ENCODE results near the gene SLAMF8.

SLAMF8 gene

GRCh38 chr1:159826441-159827101 lies at the start of gene SLAMF8:
Gene SLAMF8 (plus strand): TSS chr1:159826873. CDS start chr1:159826899, 26 bp downstream.
- peak; percentile 42 for DNase-seq

GRCh38 chr1:159778266-159778665 lies 48.4 kb upstream of the SLAMF8 start:
- no peak for DNase-seq

- no peak for DNase-seq
Measured at GRCh38 chr1:159779403-159779851, 47.2 kb upstream of the SLAMF8 start.

GRCh38 chr1:159780583-159781582 lies 45.8 kb upstream of the SLAMF8 start, which contains the start of gene DUSP23:
Gene DUSP23 (plus strand): TSS chr1:159780962. CDS start chr1:159781101, 139 bp downstream.
- peak; percentile 96 for DNase-seq

GRCh38 chr1:159781992-159782391 lies 44.7 kb upstream of the SLAMF8 start:
- DNase-seq: no peak

DNA sequence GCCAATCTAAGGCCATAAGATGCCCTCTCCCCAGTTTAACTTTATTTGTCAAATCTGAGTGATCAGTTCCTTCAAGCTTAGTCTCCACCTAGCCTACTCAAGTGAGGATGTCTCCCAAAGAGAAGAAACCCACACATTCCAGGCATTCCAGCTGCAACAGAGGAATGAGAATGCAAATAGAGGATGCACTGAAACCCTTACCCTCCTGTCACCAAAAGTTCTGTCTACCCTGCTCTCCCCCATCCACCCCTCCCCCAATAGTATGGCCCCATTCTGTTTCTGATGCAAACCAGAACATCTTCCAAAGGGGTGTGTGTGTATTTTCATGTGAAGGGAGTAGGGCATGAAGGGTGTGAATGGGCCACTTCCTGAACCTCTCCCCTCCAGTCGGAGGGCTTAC lies 42.9 kb upstream of the SLAMF8 start:
- DNase-seq: no peak

DNA sequence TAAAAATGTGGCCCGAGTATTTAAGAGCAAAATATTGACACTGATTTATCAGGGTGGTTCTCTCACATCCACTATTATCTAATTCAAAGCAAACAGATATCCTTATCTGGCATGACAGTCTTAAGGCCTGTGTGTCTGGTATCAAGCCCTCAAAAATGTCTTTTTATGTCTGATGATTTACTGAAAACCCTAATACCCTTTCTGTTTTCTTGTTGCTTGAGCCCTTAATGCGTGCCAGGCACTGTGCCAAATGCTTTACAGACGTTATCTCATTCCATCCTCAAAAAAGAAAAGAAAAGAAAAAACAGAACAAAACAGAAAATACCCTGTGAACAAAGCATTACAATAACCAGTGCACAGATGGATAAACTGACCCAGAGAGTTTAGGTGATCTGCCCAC lies 40.2 kb upstream of the SLAMF8 start:
- DNase-seq: no peak

- no peak for DNase-seq
Measured at GRCh38 chr1:159786966-159787365, 39.7 kb upstream of the SLAMF8 start.

- no peak for DNase-seq
Measured at GRCh38 chr1:159790237-159790917, 36.3 kb upstream of the SLAMF8 start.

GRCh38 chr1:159791031-159791430 lies 35.6 kb upstream of the SLAMF8 start:
- DNase-seq: no peak

- no peak for DNase-seq
Measured at GRCh38 chr1:159791461-159791860, 35.2 kb upstream of the SLAMF8 start.

DNA sequence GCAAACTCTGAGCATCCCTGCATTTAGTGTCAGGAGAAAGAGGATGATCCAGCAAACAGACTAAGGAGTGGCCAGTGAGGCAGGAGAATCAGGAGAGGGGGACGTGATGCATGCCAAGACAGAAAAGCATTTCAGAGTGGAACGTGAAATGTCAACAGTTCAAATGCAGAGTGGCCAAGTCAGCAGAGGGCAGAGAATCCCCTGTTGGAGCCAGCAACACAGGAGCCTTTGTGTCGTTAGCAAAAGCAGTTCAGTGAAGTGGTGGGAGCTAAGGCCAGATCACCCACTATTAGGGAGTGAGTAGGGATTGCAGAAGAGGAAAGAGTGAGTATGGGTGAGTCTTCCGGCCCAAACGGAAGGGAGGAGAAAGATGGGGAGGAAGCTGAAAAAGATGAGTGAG lies 31.1 kb upstream of the SLAMF8 start:
- no peak for DNase-seq

GRCh38 chr1:159798893-159799292 lies 27.8 kb upstream of the SLAMF8 start:
- DNase-seq: peak; percentile 64

DNA sequence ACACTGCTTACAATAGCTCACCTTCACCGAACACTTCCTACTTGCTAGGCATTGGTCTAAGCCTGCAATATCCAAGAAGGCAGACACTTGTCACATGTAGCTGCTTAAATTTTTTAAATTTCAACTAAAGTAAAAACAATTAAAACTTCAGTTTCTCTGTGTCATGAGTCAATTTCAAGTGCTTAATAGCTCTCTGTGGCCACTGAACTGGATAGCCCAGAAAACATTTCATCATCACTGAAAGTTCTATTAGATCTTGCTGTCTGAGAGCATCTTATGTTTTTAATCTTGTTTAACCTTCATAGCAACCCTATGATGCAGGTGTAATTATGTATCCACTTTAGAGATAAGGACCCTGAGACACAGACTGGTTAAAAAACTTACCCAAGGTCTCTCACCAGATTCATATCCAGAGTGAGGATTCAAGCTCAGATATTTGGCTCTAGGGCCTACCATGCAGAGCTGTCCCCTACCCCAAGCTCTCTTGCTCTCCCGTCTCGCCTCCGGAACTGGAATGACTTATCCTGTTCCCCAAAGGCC lies 27.2 kb upstream of the SLAMF8 start:
- no peak for DNase-seq

DNA sequence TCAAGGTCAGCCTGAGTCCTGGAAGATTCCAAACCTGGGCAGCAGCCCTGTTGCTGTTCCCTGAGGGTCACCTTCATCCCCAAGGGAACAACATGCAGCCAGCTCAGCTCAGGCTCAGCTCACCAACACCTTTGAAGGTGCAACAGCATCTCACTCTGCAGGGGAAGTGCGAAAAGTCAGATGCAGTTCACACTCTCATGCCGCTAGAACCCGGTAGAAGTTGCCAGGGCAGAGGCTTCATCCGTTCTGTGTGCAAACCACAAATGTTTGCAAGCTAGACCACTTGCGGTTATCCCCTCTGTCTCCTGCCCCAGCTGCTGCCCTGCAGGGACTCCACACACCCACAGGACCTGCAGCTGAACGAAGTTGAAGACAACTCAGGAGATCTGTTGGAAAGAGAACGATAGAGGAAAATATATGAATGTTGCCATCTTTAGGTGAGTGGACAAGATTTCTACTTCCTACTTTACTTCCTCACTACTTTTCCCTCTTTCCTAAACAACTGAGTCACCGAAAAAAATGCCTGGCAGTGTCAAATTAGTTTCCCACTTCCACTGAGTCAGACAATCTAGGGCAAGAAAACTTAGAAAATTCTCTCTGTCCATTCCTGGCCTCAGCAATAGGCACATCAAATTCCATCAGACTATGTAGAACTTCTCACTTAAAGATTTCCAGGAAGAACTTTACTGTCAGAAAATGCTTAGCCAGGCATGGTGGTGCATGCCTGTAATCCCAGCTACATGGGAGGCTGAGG lies 26.3 kb upstream of the SLAMF8 start:
- DNase-seq: peak; percentile 33

DNA sequence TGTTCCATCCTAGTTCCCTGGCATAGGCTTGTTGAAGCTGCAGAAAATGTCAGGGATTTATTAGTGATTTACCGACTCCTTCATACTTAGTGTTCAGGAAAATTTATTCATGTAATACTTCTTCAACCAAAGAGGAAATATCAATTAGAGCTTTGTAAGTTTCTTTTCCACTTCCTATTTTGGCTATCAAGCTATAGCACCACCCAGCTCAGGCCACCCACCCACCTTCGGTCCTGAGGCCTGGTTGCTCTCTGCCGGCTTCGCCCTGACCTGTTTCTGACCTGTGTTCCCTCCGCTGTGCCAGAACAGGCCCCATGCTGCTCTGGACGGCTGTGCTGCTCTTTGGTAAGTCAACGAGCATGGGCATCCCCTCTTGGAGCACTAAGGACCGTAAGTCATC lies 24.6 kb upstream of the SLAMF8 start, which contains the start of gene FCRL6:
TSS of gene FCRL6 (plus strand) at position 250 of the 400 bp plus-strand sequence. CDS start at position 315, 65 bp downstream.
- DNase-seq: no peak

GRCh38 chr1:159803956-159804689 lies 22.6 kb upstream of the SLAMF8 start:
- no peak for DNase-seq

DNA sequence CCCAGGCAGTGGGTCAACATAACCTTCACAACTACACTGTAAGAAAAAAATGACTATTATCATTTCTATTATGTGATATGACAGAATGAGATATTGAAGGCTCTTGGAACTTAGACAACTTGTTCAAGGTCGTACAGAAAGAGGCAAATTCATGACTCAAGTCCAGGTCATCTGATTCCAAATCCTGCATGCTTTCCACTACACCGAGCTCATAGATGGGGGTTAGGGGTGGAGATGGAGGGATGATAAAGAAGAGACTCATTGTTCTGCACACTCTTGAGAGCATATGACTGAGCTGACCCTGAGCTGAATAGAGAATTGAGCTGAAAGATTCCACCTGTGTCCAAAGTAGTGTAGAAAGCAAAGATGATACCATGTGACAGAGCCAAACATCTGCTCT lies 21.7 kb upstream of the SLAMF8 start:
- DNase-seq: no peak

DNA sequence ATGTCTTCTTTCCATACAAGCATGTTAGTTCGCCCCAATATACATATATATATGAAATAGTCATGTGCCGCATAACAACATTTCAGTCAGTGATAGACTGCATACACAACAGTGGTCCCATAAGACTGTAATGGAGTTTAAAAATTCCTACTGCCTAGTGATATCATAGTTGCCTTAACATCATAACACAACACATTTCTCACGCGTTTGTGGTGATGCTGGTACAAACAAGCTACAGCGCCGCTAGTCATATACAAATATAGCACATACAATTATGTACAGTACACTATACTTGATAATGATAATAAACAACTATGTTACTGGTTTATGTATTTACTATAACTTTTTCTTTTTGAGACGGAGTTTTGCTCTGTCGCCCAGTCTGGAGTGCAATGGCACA lies 10.7 kb upstream of the SLAMF8 start:
- DNase-seq: no peak

- no peak for DNase-seq
Measured at GRCh38 chr1:159817276-159818041, 9.2 kb upstream of the SLAMF8 start.
